Retinal pigment epithelial cell (primary cell): ENCODE results near the gene GPC5.

Experiments used
- DNase-seq: peaks from one replicate; pipeline ENCODE4 v3.0.0-alpha.2; 2010; ENCODE audit warnings: low read depth
- H3K4me3 ChIP-seq: 2 replicates; pipeline ENCODE4 v1.5.1; 2011; ENCODE audit warnings: mild to moderate bottlenecking, low read length, control low read depth, moderate library complexity
- TF ChIP-seq, protein P1 (sequence below): conservative IDR thresholded peaks from 2 replicates; pipeline ENCODE4 v1.5.1; 2011; ENCODE audit warnings: low read depth, low read length, control low read depth, inconsistent platforms

GPC5 gene

DNA sequence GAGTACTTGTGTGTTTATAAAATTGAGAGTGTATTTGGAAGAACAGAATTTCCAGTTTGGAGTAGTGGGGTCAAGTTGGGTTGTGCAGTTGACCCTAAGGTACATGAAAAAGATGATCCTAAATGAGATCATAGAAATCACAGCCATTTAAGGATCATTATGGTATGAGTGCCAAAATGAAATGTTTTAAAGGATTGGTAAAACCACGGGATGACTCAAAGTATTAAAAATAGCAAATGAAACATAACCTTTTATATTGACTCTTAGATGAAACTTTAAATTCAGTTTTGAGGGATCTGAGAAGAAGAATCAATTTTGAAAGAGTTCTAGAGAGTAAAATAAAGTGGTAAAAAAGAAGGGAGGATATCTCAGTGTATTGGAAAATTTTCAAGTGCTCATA lies 773.8 kb downstream of the GPC5 start:
- no peak for DNase-seq
- TF ChIP-seq, protein P1, sequence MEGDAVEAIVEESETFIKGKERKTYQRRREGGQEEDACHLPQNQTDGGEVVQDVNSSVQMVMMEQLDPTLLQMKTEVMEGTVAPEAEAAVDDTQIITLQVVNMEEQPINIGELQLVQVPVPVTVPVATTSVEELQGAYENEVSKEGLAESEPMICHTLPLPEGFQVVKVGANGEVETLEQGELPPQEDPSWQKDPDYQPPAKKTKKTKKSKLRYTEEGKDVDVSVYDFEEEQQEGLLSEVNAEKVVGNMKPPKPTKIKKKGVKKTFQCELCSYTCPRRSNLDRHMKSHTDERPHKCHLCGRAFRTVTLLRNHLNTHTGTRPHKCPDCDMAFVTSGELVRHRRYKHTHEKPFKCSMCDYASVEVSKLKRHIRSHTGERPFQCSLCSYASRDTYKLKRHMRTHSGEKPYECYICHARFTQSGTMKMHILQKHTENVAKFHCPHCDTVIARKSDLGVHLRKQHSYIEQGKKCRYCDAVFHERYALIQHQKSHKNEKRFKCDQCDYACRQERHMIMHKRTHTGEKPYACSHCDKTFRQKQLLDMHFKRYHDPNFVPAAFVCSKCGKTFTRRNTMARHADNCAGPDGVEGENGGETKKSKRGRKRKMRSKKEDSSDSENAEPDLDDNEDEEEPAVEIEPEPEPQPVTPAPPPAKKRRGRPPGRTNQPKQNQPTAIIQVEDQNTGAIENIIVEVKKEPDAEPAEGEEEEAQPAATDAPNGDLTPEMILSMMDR, result no peak
- H3K4me3 ChIP-seq, result no peak overlapping the region

DNA sequence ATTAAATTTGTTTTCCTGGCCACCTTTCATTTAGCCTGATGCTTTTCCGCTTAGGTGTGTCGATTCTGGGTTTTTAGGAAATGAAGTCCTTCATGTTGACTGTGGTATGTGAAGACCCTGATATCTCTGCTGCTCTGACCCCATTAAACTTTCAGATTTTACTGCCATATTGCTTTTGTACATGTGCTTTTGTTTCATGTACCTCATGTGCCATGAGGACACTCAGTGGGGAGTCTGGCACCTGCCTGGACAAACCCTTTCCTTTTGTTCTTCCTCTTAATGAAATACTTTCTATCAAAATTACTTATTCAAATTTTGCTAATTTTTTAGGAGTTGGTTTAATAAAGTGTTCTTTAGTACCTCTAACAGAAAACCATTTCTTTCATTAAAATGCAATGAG lies 774.8 kb downstream of the GPC5 start:
- TF ChIP-seq, protein P1, result no peak
- no peak overlapping the region for H3K4me3 ChIP-seq
- DNase-seq, result no peak

DNA sequence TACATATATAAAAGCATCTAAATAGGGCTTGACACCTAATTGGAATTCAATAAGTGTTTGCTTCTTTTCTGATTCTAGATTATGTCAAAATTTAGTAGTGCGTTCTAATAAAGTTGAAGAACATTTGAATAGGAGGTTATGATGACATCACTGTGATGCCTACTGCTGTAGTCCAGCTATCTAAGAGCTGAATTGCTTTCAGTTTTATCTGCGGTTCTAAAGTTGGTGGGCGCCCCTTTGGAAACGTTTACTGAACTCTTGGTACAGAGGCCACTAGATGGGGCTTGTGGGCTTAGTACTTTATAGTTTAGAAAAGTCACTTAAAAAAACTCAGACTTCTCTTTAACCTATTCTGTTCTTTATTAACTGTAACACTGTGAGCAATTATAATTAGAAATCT lies 776.9 kb downstream of the GPC5 start:
- H3K4me3 ChIP-seq, result no peak overlapping the region
- TF ChIP-seq, protein P1, result peak; percentile 71
- no peak for DNase-seq

GRCh38 chr13:92177966-92178365 lies 779.5 kb downstream of the GPC5 start:
- TF ChIP-seq, protein P1, result no peak
- no peak overlapping the region for H3K4me3 ChIP-seq
- no peak for DNase-seq

DNA sequence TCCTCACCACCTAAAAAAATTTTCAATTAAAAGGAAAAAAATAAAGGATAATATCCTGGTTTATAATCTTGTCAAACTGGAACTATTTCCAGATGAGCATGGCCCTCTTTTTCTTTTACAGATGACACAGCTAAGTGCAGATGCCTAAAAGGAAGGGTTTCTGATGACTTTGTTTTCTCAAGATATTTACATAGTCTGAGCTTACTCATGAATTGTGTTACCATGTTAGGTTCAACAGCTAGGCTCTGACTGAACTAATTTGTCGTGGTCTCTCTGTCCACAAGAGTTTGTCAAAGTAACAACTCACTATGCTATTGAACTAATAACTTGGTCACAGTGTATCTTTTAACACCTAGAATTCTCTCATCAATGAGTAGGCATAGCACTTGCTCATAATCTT lies 780.8 kb downstream of the GPC5 start:
- H3K4me3 ChIP-seq, result no peak overlapping the region
- DNase-seq, result no peak
- TF ChIP-seq, protein P1, result no peak

- no peak for DNase-seq
- TF ChIP-seq, protein P1, result peak; percentile 81
- no peak overlapping the region for H3K4me3 ChIP-seq
Observed at GRCh38 chr13:92187378-92187989, 789.1 kb downstream of the GPC5 start.

DNA sequence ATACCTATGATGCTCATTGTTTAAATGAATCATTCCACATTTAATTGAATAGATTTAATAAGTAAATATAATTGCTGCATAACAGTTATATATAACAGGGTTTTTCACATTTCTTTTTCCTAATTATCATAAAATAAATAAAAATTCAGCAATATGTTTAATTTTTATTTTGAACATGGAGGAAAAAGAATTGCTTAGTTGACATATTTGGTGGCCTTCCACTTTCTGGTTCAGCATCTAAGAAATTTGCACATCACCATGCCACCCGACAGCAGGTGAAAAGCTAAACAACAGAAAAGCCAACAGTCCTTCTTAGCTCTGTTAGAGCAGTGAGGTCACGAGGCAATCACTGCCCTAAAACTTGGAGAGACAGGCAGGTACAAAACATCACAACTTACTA lies 790.2 kb downstream of the GPC5 start:
- no peak overlapping the region for H3K4me3 ChIP-seq
- TF ChIP-seq, protein P1, result no peak
- DNase-seq, result no peak
